Right cardiac atrium (tissue), 5 donors: ENCODE results near the gene KCNV2. TPM values are rescaled to one million over a fixed set of nuclear protein-coding genes. Genes with fewer than 3 reads are reported as not detected.
"Not testable (repeated sequence)": the region's sequence is repeated elsewhere in the genome, so short reads cannot be mapped to it uniquely, and the experiment has no call there.

ENCODE experiments used
- ATAC-seq, 2 donors: fragments of 200-7000 bp; cut with Tn5 transposase; one replicate each; pipeline versions ENCODE4 v1.8.0 to v1.9.1; 2020; ENCODE audit warnings: moderate library complexity in 2 of 2, mild to moderate bottlenecking in 1 of 2
- DNase-seq, 3 donors: peaks; one replicate each; pipeline ENCODE4 v3.0.0-alpha.2; 2020
- H3K27ac ChIP-seq: one replicate; pipeline ENCODE4 v1.5.1; 2013; ENCODE audit warnings: mild to moderate bottlenecking, low read length, control low read depth, moderate library complexity
- H3K27me3 ChIP-seq: one replicate; pipeline ENCODE4 v1.6.1; 2013; ENCODE audit not compliant: control insufficient read depth, insufficient read depth
- H3K4me1 ChIP-seq: one replicate; pipeline ENCODE4 v1.6.1; 2013; ENCODE audit warnings: low read length; ENCODE audit not compliant: control insufficient read depth, insufficient read depth
- H3K4me3 ChIP-seq: one replicate; pipeline ENCODE4 v1.5.1; 2013; ENCODE audit warnings: low read length, control low read depth
- H3K9me3 ChIP-seq: one replicate; pipeline ENCODE4 v1.6.1; 2013; ENCODE audit warnings: low read length; ENCODE audit not compliant: control insufficient read depth
- WGBS: extraction: QIAGEN DNeasy Blood & Tissue Kit; methylation state at CpG from one replicate; pipeline ENCODE4 v1.1.7; 2013; 5-methylcytosine and 5-hydroxymethylcytosine counted together
- intact Hi-C, 4 donors: fragments of 100-400 bp; cut with DNase I; formaldehyde crosslinking; loops; one replicate each; pipeline versions ENCODE4 v1.11.0 to v1.14.0; 2022 to 2023
- polyA plus RNA-seq: library from polyadenylated mRNA; stranded (reverse); fragments of 200-250 nt; gene quantifications from one replicate; pipeline ENCODE4 v1.2.3, GENCODE V29; 2013
- total RNA-seq, 4 donors: library from RNA; stranded (reverse); fragmentation: NEBNext Ultra II Directional; extraction: Animal tissue kit (Norgen Biotek cat#: 25700); gene quantifications; one replicate each; pipeline ENCODE4 v1.2.1, GENCODE V29; 2021
- donor health status: healthy with polysubstance abuse.
- donor health status: DM: no; HTN: yes; CAD: no.
- donor health status: DM: no; HTN: no; CAD: no.
- donor health status: DM: no; HTN: yes; CAD: no; lungs with severe emphysema.
- donor health status: DM: yes; HTN: yes; CAD: no.

The KCNV2 gene
- total and polyA plus RNA-seq, 5 donors = not detected

DNA sequence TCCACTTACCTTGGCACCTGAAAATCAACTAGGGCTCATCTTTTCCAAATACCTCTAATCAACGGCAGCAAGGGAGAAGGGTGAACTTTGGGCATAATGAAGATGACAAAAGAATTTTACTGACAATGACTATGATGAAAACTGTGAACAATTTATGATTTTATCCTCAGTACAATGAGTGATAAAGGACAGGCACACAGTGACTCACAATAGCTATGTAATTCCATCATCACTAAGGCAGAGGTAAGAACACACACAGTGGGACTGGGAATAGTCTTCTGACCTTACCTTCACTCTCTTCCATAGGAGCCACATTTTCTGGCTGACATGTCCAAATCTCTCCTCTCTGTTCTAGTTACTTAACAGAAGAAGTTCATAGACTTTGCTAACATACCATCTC is 26.1 kb upstream of the KCNV2 start:
- intact Hi-C loops = no loop called here
- 89% methylated on average over 1 of the region's 1 CpG for WGBS
- H3K9me3 ChIP-seq = no peaks in the 10 kb centered on the region
- ATAC-seq (no peak), DNase-seq (no peak)
- H3K4me3 ChIP-seq = no peak overlapping the region
- H3K27me3 ChIP-seq = no peaks in the 10 kb centered on the region
- no peak overlapping the region for H3K27ac ChIP-seq
- H3K4me1 ChIP-seq = no peaks in the 10 kb centered on the region

- 32% methylated on average over 2 of the region's 2 CpGs for WGBS
- ATAC-seq = no peak
These were observed 25.7 kb upstream of the KCNV2 start for GRCh38 chr9:2691626-2692025.

DNA sequence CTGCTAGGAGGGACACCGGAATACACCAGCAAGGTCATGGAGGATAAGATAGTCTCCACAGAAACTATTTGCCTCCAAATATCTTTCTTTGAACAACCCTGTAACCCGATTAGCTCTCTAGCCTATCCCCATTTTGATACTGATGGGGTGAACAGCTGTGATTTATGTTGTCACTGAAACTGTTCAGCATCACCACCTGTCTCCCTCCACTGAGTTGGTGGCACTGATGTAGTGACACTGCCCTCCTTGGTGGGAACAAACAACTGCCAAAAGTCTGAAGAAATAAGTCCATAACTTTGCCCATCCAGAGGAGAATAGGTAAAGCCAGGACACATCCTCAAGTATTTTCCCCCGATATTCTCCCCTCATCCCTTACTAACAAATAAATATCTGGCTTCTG is 24.3 kb upstream of the KCNV2 start:
- Histone ChIP-seq H3K27ac (no peak overlapping the region), H3K4me3 (no peak overlapping the region), H3K4me1 (no peaks in the 10 kb centered on the region), H3K27me3 (no peaks in the 10 kb centered on the region), H3K9me3 (no peaks in the 10 kb centered on the region)
- no peak for ATAC-seq
- intact Hi-C loops = no loop called here
- WGBS = 85% methylated on average over 3 of the region's 3 CpGs
- DNase-seq = no peak

More at GRCh38 chr9:2691626-2692025, 25.7 kb upstream of the KCNV2 start:
- no peaks in the 10 kb centered on the region for H3K4me1 ChIP-seq
- no peak overlapping the region for H3K4me3 ChIP-seq
- intact Hi-C loops = no loop called here
- H3K27me3 ChIP-seq = no peaks in the 10 kb centered on the region
- H3K27ac ChIP-seq = no peak overlapping the region
- no peaks in the 10 kb centered on the region for H3K9me3 ChIP-seq
- DNase-seq = no peak

- H3K9me3 ChIP-seq = no peaks in the 10 kb centered on the region
- ATAC-seq = no peak
- no peak overlapping the region for H3K4me3 ChIP-seq
- H3K4me1 ChIP-seq = no peaks in the 10 kb centered on the region
- no peak overlapping the region for H3K27ac ChIP-seq
- 88% methylated on average over 3 of the region's 3 CpGs for WGBS
- H3K27me3 ChIP-seq = no peaks in the 10 kb centered on the region
- DNase-seq = no peak
- intact Hi-C loops = no loop called here
These were observed 19.8 kb upstream of the KCNV2 start for GRCh38 chr9:2697492-2697891.

DNA sequence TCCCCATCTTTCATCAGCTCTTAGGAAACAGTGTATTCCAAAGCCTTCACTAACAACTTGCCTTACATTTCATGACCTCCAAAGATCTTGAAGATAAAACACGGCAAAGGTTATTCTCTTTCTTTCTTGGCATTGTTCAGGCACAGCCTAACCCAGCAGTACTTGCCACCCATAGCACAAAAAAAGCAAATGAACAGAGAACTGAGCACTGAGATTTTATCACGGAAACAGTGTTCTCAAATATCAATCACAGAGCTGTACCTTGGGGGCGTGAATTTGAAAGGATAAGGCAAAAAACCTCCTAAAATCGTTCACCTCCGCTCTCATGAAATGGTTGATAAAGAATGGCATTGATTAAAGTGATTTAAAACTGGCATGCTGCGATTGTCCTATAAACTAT is 16.9 kb upstream of the KCNV2 start:
- Histone ChIP-seq H3K9me3 (no peaks in the 10 kb centered on the region), H3K4me1 (no peaks in the 10 kb centered on the region), H3K4me3 (no peak overlapping the region), H3K27me3 (no peaks in the 10 kb centered on the region), H3K27ac (no peak overlapping the region)
- intact Hi-C loops = no loop called here
- DNase-seq (no peak), ATAC-seq (no peak)
- 72% methylated on average over 6 of the region's 6 CpGs for WGBS

- no peaks in the 10 kb centered on the region for H3K27me3 ChIP-seq
- no peak overlapping the region for H3K27ac ChIP-seq
- DNase-seq = no peak
- 83% methylated on average over 10 of the region's 10 CpGs for WGBS
- no peaks in the 10 kb centered on the region for H3K4me1 ChIP-seq
- intact Hi-C loops = no loop called here
- H3K4me3 ChIP-seq = no peak overlapping the region
- no peak for ATAC-seq
- no peaks in the 10 kb centered on the region for H3K9me3 ChIP-seq
These were observed 16.3 kb upstream of the KCNV2 start for GRCh38 chr9:2700909-2701550.

DNA sequence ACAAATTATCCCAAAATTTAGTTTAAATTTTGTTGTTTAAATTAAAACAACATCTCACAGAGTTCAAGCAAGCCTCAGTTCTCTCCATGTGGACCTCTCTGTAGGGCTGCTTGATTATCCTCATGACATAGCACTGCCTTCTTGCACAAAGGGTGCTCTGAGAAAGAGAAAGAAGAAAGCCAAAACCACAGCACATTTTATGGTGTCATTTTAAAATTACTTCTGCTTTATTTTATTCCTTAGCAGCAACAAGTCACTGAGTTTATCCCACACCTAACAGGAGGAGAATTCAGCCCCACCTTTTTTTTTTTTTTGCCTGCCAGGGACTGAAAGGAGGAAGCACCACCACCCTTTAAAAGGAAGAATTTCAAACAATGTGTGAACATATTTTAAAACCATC is 12.8 kb upstream of the KCNV2 start:
- ATAC-seq (no peak), DNase-seq (no peak)
- intact Hi-C loops = no loop called here
- Histone ChIP-seq H3K4me1 (no peaks in the 10 kb centered on the region), H3K9me3 (no peaks in the 10 kb centered on the region), H3K27ac (no peak overlapping the region), H3K27me3 (no peaks in the 10 kb centered on the region), H3K4me3 (no peak overlapping the region)

- not testable (repeated sequence) for H3K9me3 ChIP-seq, DNase-seq, H3K4me1 ChIP-seq, ATAC-seq, H3K27ac ChIP-seq, H3K4me3 ChIP-seq, H3K27me3 ChIP-seq
- 96% methylated on average over 3 of the region's 3 CpGs for WGBS
- intact Hi-C loops = loop anchor here in 1 of 4 donors (5.0 kb wide), 1 partner anchor 40 kb away; no protein-coding TSS in a partner anchor
These were observed 10.1 kb upstream of the KCNV2 start for GRCh38 chr9:2707256-2707655.

GRCh38 chr9:2709645-2710101 is 7.6 kb upstream of the KCNV2 start:
- intact Hi-C loops = loop anchor here in 1 of 4 donors (5.0 kb wide), 1 partner anchor 42 kb away; no protein-coding TSS in a partner anchor
- 66% methylated on average over 2 of the region's 2 CpGs for WGBS
- H3K27me3 ChIP-seq = no peaks in the 10 kb centered on the region
- ATAC-seq (no peak), DNase-seq (no peak)
- no peak overlapping the region for H3K4me3 ChIP-seq
- H3K9me3 ChIP-seq = no peaks in the 10 kb centered on the region
- H3K27ac ChIP-seq = no peak overlapping the region
- H3K4me1 ChIP-seq = no peaks in the 10 kb centered on the region

GRCh38 chr9:2711716-2712115 is 5.6 kb upstream of the KCNV2 start:
- Histone ChIP-seq H3K9me3 (no peaks in the 10 kb centered on the region), H3K4me3 (no peak overlapping the region), H3K27ac (no peak overlapping the region), H3K4me1 (no peaks in the 10 kb centered on the region), H3K27me3 (no peaks in the 10 kb centered on the region)
- DNase-seq (no peak), ATAC-seq (no peak)
- WGBS = 83% methylated on average over 6 of the region's 6 CpGs
- intact Hi-C loops = no loop called here

DNA sequence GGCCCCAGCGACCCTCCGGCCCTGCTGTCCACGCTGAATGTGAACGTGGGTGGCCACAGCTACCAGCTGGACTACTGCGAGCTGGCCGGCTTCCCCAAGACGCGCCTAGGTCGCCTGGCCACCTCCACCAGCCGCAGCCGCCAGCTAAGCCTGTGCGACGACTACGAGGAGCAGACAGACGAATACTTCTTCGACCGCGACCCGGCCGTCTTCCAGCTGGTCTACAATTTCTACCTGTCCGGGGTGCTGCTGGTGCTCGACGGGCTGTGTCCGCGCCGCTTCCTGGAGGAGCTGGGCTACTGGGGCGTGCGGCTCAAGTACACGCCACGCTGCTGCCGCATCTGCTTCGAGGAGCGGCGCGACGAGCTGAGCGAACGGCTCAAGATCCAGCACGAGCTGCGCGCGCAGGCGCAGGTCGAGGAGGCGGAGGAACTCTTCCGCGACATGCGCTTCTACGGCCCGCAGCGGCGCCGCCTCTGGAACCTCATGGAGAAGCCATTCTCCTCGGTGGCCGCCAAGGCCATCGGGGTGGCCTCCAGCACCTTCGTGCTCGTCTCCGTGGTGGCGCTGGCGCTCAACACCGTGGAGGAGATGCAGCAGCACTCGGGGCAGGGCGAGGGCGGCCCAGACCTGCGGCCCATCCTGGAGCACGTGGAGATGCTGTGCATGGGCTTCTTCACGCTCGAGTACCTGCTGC is 839 bp downstream of the KCNV2 start:
- intact Hi-C loops = no loop called here
- H3K27me3 ChIP-seq = no peaks in the 10 kb centered on the region
- DNase-seq (peak in 2 of 3 donors; percentile 49 to 55), ATAC-seq (peak; percentile 18 to 31)
- H3K4me1 ChIP-seq = no peaks in the 10 kb centered on the region
- H3K4me3 ChIP-seq = no peak overlapping the region
- H3K9me3 ChIP-seq = no peaks in the 10 kb centered on the region
- WGBS = 98% methylated on average over 69 of the region's 69 CpGs
- no peak overlapping the region for H3K27ac ChIP-seq
